Body of pancreas (tissue), 4 donors: ENCODE results near the gene C1QTNF8.

Experiments
- POLR2A ChIP-seq, 3 donors: fragments of 450-650 bp; IDR thresholded peaks; one replicate each; pipeline ENCODE4 v1.6.1; 2016; ENCODE audit warnings: antibody characterized with exemption in 3 of 3, mild to moderate bottlenecking in 2 of 3
- TF ChIP-seq, protein P1 (sequence below), 7 experiments: fragments of 450-650 bp in 4 of 7; fragments of 200-600 bp in 3 of 7; sonication (generic) in 3 of 7; IDR thresholded peaks; one replicate each; pipeline ENCODE4 v1.5.1; 2016 to 2019; ENCODE audit warnings: antibody characterized with exemption in 7 of 7

DNA sequence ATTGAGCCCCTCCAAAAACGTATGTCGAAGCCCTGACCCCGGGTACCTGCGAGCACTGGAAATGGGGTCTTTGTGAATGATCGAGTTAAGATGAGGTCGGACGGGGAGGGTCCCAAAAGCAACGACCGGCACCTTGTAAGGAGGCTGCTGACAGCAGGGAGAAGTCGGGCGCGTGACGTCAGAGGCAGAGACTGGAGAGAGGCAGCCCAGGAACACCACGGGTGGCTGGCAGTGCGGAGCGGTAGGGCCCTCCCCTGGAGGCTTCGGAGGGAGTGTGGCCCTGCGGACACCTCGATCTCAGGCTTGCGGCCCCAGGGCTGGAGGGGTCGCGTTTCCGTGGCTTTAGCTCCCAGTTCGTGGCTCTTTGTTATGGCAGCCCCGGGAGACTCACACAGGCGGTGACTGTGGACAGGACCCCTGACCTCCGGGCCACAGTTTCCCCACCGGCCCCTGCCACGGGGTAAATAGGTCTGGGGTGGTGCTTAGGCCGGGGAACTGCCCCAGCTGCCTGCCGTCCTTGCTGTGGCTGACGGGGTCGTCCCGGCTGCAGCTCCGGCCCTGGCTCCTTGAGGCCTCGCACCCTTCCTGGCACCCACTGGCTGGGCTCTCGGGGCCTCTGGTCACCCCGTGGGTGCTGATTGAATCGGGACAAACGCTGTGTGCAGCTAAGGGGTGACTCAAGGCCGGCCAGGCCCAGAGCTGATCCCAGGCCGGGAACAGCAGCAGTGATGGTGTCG lies 34.1 kb downstream of the C1QTNF8 start:
- TF ChIP-seq, protein P1, sequence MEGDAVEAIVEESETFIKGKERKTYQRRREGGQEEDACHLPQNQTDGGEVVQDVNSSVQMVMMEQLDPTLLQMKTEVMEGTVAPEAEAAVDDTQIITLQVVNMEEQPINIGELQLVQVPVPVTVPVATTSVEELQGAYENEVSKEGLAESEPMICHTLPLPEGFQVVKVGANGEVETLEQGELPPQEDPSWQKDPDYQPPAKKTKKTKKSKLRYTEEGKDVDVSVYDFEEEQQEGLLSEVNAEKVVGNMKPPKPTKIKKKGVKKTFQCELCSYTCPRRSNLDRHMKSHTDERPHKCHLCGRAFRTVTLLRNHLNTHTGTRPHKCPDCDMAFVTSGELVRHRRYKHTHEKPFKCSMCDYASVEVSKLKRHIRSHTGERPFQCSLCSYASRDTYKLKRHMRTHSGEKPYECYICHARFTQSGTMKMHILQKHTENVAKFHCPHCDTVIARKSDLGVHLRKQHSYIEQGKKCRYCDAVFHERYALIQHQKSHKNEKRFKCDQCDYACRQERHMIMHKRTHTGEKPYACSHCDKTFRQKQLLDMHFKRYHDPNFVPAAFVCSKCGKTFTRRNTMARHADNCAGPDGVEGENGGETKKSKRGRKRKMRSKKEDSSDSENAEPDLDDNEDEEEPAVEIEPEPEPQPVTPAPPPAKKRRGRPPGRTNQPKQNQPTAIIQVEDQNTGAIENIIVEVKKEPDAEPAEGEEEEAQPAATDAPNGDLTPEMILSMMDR (IDR thresholded peaks at IDR 0.05) = no peak
- TF ChIP-seq POLR2A (IDR thresholded peaks at IDR 0.05) = no peak
